ENCODE data around the gene ZBTB49. TPM values are rescaled to one million over a fixed set of nuclear protein-coding genes. Genes with fewer than 3 reads are reported as not detected.

The ZBTB49 gene
- total RNA-seq, 2 experiments from 2014 or later: 4.2 to 4.5 TPM

DNA sequence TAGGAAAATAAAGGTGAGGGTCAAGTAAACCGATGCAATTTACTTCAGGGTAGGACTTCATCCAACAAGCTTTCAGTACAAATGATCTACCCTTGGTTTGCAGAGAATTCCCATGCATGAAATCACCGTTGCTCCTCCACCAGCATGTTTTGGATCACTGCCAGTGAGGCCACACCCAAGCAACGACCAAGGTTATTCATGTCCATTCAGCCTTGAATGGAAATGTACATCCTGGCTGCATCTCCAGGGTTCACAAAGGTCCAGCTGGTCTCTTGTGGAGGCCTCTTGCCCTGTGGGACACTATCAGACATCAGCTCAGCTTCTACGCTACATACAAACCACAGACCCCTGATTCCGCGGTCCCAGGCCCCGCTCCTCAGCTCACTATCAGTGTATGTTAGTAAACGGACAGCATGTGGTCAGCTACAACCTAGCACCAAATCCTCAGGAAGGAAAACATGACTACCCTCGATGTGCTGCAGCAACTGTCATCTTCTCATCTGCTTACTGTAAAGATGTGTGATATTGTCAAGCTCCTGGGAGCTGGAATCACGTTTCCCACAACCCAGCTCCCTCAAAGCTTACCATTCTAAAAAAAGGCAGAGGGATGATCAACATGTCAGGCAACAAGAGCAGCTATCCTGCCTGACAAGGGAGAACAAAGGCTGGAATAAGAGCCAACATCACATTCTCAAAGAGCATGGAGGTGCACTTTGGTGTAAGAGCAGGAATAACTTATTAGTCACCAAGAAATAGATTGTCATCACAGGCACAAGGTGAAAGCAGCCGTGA is 5.0 kb upstream of the ZBTB49 start:
- Mint-ChIP-seq H3K4me3 (no peak overlapping the region), H3K36me3 (ENCODE audit: low read depth) (peaks cover 45% of the 10 kb centered on the region), H3K4me1 (ENCODE audit: low read depth) (peaks cover 28% of the 10 kb centered on the region), H3K27ac (no peak overlapping the region), H3K27me3 (ENCODE audit: low read depth) (no peaks in the 10 kb centered on the region), H3K9me3 (no peaks in the 10 kb centered on the region)
- CTCF ChIA-PET: interaction anchor here (0.6 to 1.3 kb wide), 2 partner anchors 10 to 25 kb away, joined by 3 read pairs; no protein-coding TSS in a partner anchor
- intact Hi-C loops (cut with micrococcal nuclease): no loop called here
- no peak for DNase-seq

GRCh38 chr4:4288098-4288497 is 2.0 kb upstream of the ZBTB49 start:
- Mint-ChIP-seq H3K4me3 (peak overlapping the region; percentile 27), H3K9me3 (no peaks in the 10 kb centered on the region), H3K4me1 (ENCODE audit: low read depth) (peaks cover 46% of the 10 kb centered on the region), H3K27me3 (ENCODE audit: low read depth) (no peaks in the 10 kb centered on the region), H3K36me3 (ENCODE audit: low read depth) (peaks cover 29% of the 10 kb centered on the region), H3K27ac (no peak overlapping the region)
- CTCF ChIA-PET: no interaction called here
- intact Hi-C loops (cut with micrococcal nuclease): no loop called here
- DNase-seq: no peak

DNA sequence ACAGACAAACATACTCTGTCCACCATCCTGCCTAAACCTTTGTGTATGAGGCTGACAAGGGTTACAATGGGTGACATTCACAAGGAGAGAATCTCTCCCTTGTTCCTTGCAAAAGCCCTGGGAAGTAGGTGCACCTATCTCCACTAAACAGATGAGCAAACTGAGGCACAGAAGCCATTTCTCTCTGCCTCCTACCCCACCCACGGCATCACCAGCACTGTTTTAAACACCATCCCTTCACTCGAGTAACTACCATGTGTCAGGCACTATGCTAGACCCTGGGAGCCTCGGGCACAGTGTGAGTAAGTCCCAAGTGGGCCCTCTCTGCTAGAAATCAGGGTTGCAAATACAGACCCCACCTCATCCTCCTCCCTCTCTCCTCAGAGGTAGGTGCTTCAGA is 996 bp upstream of the ZBTB49 start:
- H3K9me3 Mint-ChIP-seq: no peaks in the 10 kb centered on the region
- H3K36me3 Mint-ChIP-seq (ENCODE audit: low read depth): peaks cover 25% of the 10 kb centered on the region
- peak overlapping the region; percentile 95 for H3K4me3 Mint-ChIP-seq
- CTCF ChIA-PET: no interaction called here
- H3K27me3 Mint-ChIP-seq (ENCODE audit: low read depth): no peaks in the 10 kb centered on the region
- DNase-seq: no peak
- H3K27ac Mint-ChIP-seq: no peak overlapping the region
- intact Hi-C loops (cut with micrococcal nuclease): no loop called here
- H3K4me1 Mint-ChIP-seq (ENCODE audit: low read depth): peaks cover 49% of the 10 kb centered on the region

GRCh38 chr4:4289597-4289940 is 482 bp upstream of the ZBTB49 start:
- no peak for DNase-seq
- peaks cover 50% of the 10 kb centered on the region for H3K4me1 Mint-ChIP-seq (ENCODE audit: low read depth)
- peak overlapping the region; percentile 78 for H3K27ac Mint-ChIP-seq
- CTCF ChIA-PET: no interaction called here
- no peaks in the 10 kb centered on the region for H3K9me3 Mint-ChIP-seq
- no peaks in the 10 kb centered on the region for H3K27me3 Mint-ChIP-seq (ENCODE audit: low read depth)
- H3K36me3 Mint-ChIP-seq (ENCODE audit: low read depth): peaks cover 24% of the 10 kb centered on the region
- peak overlapping the region; percentile 95 for H3K4me3 Mint-ChIP-seq
- intact Hi-C loops (cut with micrococcal nuclease): no loop called here

DNA sequence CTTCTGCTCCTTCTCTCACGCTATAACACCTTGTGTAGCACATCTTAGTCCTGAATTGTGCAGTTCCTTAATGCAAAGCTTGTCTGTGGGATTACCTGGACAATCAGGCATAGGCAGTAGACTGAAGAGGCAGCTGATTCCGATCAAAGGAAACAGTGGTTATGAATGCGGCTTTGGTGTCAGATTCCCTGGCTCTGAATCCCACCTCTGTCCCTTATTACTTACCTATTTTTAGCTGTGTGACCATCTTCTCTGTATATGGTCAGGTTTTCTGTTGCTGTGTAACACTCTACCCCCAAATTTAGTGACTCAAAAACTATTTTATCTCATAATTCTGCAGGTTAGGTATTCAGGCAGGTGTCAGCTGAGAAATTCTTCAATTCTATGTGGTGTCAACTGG is 3.2 kb downstream of the ZBTB49 start:
- H3K27ac Mint-ChIP-seq: no peak overlapping the region
- no peaks in the 10 kb centered on the region for H3K27me3 Mint-ChIP-seq (ENCODE audit: low read depth)
- no peak overlapping the region for H3K4me3 Mint-ChIP-seq
- CTCF ChIA-PET: no interaction called here
- intact Hi-C loops (cut with micrococcal nuclease): no loop called here
- H3K9me3 Mint-ChIP-seq: peaks cover 4% of the 10 kb centered on the region
- peaks cover 11% of the 10 kb centered on the region for H3K36me3 Mint-ChIP-seq (ENCODE audit: low read depth)
- DNase-seq: no peak
- peaks cover 48% of the 10 kb centered on the region for H3K4me1 Mint-ChIP-seq (ENCODE audit: low read depth)

DNA sequence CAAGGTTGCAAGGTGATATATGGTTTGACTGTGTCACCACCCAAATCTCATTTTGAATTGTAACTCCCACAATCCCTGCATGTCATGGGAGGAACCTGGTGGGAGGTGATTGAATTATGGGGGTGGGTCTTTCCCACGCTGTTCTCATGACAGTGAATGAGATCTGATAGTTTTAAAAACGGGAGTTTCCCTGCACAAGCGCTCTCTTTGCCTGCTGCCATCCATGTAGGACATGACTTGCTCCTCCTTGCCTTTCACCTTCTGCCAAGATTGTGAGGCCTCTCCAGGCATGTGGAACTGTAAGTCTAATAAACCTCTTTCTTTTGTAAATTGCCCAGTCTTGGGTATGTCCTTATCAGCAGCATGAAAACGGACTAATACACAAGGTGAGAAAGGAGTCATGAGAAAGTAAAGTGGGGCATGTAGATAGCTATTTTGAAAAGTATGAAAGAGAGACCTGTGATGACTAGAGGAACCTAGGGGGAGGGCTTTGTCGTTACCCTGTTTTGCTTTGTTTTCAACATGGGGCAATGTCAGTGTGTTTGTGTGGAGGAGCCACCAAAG is 6.3 kb downstream of the ZBTB49 start:
- peaks cover 33% of the 10 kb centered on the region for H3K4me1 Mint-ChIP-seq (ENCODE audit: low read depth)
- H3K4me3 Mint-ChIP-seq: no peak overlapping the region
- intact Hi-C loops (cut with micrococcal nuclease): no loop called here
- H3K27me3 Mint-ChIP-seq (ENCODE audit: low read depth): no peaks in the 10 kb centered on the region
- no peak for DNase-seq
- peaks cover 4% of the 10 kb centered on the region for H3K9me3 Mint-ChIP-seq
- H3K36me3 Mint-ChIP-seq (ENCODE audit: low read depth): peaks cover 11% of the 10 kb centered on the region
- no peak overlapping the region for H3K27ac Mint-ChIP-seq
- CTCF ChIA-PET: no interaction called here

- Mint-ChIP-seq H3K4me3 (no peak overlapping the region), H3K36me3 (ENCODE audit: low read depth) (peaks cover 18% of the 10 kb centered on the region), H3K4me1 (ENCODE audit: low read depth) (peaks cover 18% of the 10 kb centered on the region), H3K27ac (no peak overlapping the region), H3K9me3 (peaks cover 4% of the 10 kb centered on the region), H3K27me3 (ENCODE audit: low read depth) (no peaks in the 10 kb centered on the region)
- CTCF ChIA-PET: interaction anchor here (1.2 kb wide), 1 partner anchor 9 kb away, joined by 5 read pairs; no protein-coding TSS in a partner anchor
- intact Hi-C loops (cut with micrococcal nuclease): no loop called here
- no peak for DNase-seq
These were observed 9.0 kb downstream of the ZBTB49 start for GRCh38 chr4:4299006-4299405.

- Mint-ChIP-seq H3K9me3 (no peaks in the 10 kb centered on the region), H3K4me3 (no peak overlapping the region), H3K27me3 (ENCODE audit: low read depth) (no peaks in the 10 kb centered on the region), H3K36me3 (ENCODE audit: low read depth) (peaks cover 10% of the 10 kb centered on the region), H3K27ac (no peak overlapping the region), H3K4me1 (ENCODE audit: low read depth) (no peaks in the 10 kb centered on the region)
- DNase-seq: no peak
- intact Hi-C loops (cut with micrococcal nuclease): no loop called here
- CTCF ChIA-PET: interaction anchor here (0.6 kb wide), 1 partner anchor 52 kb away, joined by 3 read pairs; no protein-coding TSS in a partner anchor
These were observed 11.9 kb downstream of the ZBTB49 start for GRCh38 chr4:4302001-4302400.

DNA sequence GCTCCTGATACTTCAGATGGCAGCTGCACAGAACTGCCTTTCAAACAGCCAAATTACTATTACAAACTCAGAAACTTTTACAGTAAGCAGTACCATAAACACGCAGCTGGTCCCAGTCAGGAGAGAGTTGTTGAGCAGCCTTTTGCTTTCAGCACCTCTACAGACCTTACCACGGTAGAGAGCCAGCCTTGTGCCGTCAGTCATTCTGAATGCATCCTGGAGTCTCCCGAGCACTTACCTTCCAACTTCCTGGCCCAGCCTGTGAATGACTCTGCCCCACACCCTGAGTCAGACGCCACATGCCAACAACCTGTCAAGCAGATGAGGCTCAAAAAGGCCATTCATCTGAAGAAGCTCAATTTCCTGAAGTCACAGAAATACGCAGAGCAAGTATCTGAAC is 12.4 kb downstream of the ZBTB49 start:
- DNase-seq: no peak
- H3K27me3 Mint-ChIP-seq (ENCODE audit: low read depth): no peaks in the 10 kb centered on the region
- no peak overlapping the region for H3K4me3 Mint-ChIP-seq
- H3K4me1 Mint-ChIP-seq (ENCODE audit: low read depth): no peaks in the 10 kb centered on the region
- CTCF ChIA-PET: interaction anchor here (0.6 kb wide), 1 partner anchor 52 kb away, joined by 3 read pairs; no protein-coding TSS in a partner anchor
- no peaks in the 10 kb centered on the region for H3K9me3 Mint-ChIP-seq
- no peak overlapping the region for H3K27ac Mint-ChIP-seq
- intact Hi-C loops (cut with micrococcal nuclease): no loop called here
- peaks cover 10% of the 10 kb centered on the region for H3K36me3 Mint-ChIP-seq (ENCODE audit: low read depth)

- Mint-ChIP-seq H3K27ac (no peak overlapping the region), H3K4me3 (no peak overlapping the region), H3K36me3 (ENCODE audit: low read depth) (peaks cover 9% of the 10 kb centered on the region), H3K9me3 (no peaks in the 10 kb centered on the region), H3K27me3 (ENCODE audit: low read depth) (no peaks in the 10 kb centered on the region), H3K4me1 (ENCODE audit: low read depth) (no peaks in the 10 kb centered on the region)
- CTCF ChIA-PET: no interaction called here
- no peak for DNase-seq
- intact Hi-C loops (cut with micrococcal nuclease): no loop called here
These were observed 16.9 kb downstream of the ZBTB49 start for GRCh38 chr4:4306920-4307319.

DNA sequence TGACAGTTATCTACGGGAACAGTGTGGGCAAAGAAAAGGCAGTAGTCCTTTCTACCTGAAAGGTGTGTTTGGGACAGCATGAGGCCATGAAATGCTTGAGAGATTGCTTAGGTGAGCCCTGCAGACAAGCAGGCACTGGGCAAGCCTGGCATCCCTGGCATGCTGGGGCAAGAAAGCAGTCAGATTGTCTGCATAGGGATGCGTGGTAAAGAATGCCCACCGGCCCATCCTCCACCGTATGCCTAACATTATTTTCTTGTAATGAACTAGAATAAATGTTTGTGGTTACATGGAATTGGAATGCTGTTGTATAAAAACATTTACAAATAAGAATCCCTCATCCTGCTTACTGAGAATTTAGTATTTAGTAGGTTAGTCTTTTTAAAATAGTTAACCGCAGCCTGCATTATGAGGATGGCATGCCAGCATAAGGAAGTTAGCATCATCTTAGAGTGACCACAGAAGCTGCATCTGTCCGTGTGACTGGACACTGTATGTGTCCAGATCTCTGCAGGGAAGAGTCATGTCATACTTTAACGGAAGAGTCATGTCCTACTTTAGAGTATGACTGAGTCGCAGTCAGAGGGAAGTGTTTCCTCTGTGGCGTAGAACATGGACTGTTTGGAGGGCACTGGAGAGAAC is 18.9 kb downstream of the ZBTB49 start:
- no peaks in the 10 kb centered on the region for H3K4me1 Mint-ChIP-seq (ENCODE audit: low read depth)
- H3K9me3 Mint-ChIP-seq: no peaks in the 10 kb centered on the region
- no peak overlapping the region for H3K4me3 Mint-ChIP-seq
- DNase-seq: no peak
- intact Hi-C loops (cut with micrococcal nuclease): no loop called here
- CTCF ChIA-PET: interaction anchor here (1.5 kb wide), 1 partner anchor 10 kb away, joined by 5 read pairs; no protein-coding TSS in a partner anchor
- H3K27me3 Mint-ChIP-seq (ENCODE audit: low read depth): no peaks in the 10 kb centered on the region
- H3K36me3 Mint-ChIP-seq (ENCODE audit: low read depth): peaks cover 3% of the 10 kb centered on the region
- H3K27ac Mint-ChIP-seq: no peak overlapping the region

DNA sequence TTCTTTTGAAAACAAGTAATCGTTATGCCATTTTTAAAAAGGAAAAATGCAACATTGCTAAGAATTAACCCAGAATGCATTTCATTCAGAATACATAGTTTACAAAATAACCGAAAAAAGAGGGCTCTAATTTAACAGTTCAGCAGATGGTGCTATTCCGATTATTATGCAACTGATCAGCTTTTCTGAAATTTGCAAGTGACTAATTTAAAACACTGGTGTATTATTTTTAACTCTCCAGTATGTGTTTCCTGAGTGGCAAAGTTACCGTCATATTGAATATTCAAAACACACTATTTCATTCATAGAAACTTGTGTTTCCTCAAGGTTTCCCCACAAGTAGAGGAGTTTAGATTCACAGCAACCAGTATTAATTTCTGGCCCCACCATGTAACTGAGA is 21.1 kb downstream of the ZBTB49 start:
- no peak overlapping the region for H3K27ac Mint-ChIP-seq
- H3K36me3 Mint-ChIP-seq (ENCODE audit: low read depth): peaks cover 8% of the 10 kb centered on the region
- H3K27me3 Mint-ChIP-seq (ENCODE audit: low read depth): no peaks in the 10 kb centered on the region
- no peaks in the 10 kb centered on the region for H3K9me3 Mint-ChIP-seq
- no peak overlapping the region for H3K4me3 Mint-ChIP-seq
- no peaks in the 10 kb centered on the region for H3K4me1 Mint-ChIP-seq (ENCODE audit: low read depth)
- DNase-seq: no peak
- CTCF ChIA-PET: no interaction called here
- intact Hi-C loops (cut with micrococcal nuclease): no loop called here

Measured in activated naive CD4-positive, alpha-beta T cell treated with anti-CD3 and anti-CD28 coated beads for 36 hours (primary cell).